Tibial nerve (tissue), 4 donors: ENCODE measurements around the gene MAMDC4.

Source experiments
- CTCF ChIP-seq, 5 experiments: fragments of 200-600 bp in 3 of 5; fragments of 450-650 bp in 2 of 5; sonication (generic) in 3 of 5; IDR thresholded peaks; one replicate each; pipeline ENCODE4 v1.5.1; 2016 to 2019; ENCODE audit warnings: antibody characterized with exemption in 5 of 5, mild to moderate bottlenecking in 3 of 5, moderate library complexity in 2 of 5
- EP300 ChIP-seq, 2 donors: sonication (generic); formaldehyde crosslinking; IDR thresholded peaks; one replicate each; pipeline ENCODE4 v1.6.1; 2017; ENCODE audit warnings: antibody characterized with exemption in 2 of 2, mild to moderate bottlenecking in 1 of 2

DNA sequence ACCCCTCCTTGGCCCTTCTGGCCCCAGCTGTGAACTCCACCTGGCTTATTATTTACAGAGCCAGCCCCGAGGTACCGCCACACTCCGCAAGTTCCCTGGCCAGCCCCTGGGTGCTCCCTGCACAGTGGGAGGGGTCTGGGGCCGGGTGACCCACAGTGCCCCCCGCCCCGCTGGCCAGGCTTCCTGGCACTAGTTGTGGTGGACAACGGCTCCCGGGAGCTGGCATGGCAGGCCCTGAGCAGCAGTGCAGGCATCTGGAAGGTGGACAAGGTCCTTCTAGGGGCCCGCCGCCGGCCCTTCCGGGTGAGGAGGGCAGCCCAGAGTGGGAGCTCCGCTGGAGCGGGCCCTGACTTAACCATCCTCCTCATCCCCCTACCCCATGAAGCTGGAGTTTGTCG is 3.9 kb downstream of the MAMDC4 start:
- TF ChIP-seq CTCF (IDR thresholded peaks at IDR 0.05), result no peak
- TF ChIP-seq EP300 (IDR thresholded peaks at IDR 0.05), result no peak
